ENCODE data around the gene ZNF207.
"Not testable (repeated sequence)": the region's sequence is repeated elsewhere in the genome, so short reads cannot be mapped to it uniquely, and the experiment has no call there.

ZNF207 gene

GRCh38 chr17:32396343-32396742 is 46.4 kb downstream of the ZNF207 start:
- TF ChIP-seq ELF4 (IDR thresholded peaks at IDR 0.05), result no peak
- TF ChIP-seq PKNOX1 (IDR thresholded peaks at IDR 0.05), result no peak
- TF ChIP-seq SUZ12 (IDR thresholded peaks at IDR 0.05), result no peak
- no peak for TF ChIP-seq SP1 (IDR thresholded peaks at IDR 0.05)
- TF ChIP-seq BHLHE40 (IDR thresholded peaks at IDR 0.05; ENCODE audit: borderline replicate concordance), result no peak
- 0 out of 2 replicates have a peak, but pooled peaks have one; percentile 14 for TF ChIP-seq ZNF384 (IDR thresholded peaks at IDR 0.05)
- no peak for TF ChIP-seq HDGF (IDR thresholded peaks at IDR 0.05; ENCODE audit: borderline replicate concordance)
- no peak for TF ChIP-seq CTBP1 (IDR thresholded peaks at IDR 0.05; ENCODE audit: borderline replicate concordance)
- no peak for TF ChIP-seq ARNT (IDR thresholded peaks at IDR 0.05)
- CTCF ChIA-PET, result no interaction called here
- no peak for DNase-seq (ENCODE audit: extremely low spot score)
- POLR2A ChIA-PET, result no interaction called here

- POLR2A ChIA-PET, result interaction anchor here (0.7 to 1.2 kb wide), 2 partner anchors 8 to 497 kb away, joined by 3 read pairs; partner anchors contain the start of gene UTP6
- CTCF ChIA-PET, result no interaction called here
- DNase-seq (ENCODE audit: extremely low spot score), result no peak
- no peak for TF ChIP-seq CTBP1 (IDR thresholded peaks at IDR 0.05; ENCODE audit: borderline replicate concordance)
These were observed 49.0 kb downstream of the ZNF207 start for GRCh38 chr17:32398946-32399345.

- CTCF ChIA-PET; POLR2A ChIA-PET; DNase-seq (ENCODE audit: extremely low spot score): not testable (repeated sequence)
These were observed 60.1 kb downstream of the ZNF207 start for GRCh38 chr17:32410085-32410484.

- no peak for DNase-seq (ENCODE audit: extremely low spot score)
- TF ChIP-seq NFRKB (IDR thresholded peaks at IDR 0.05), result no peak
- CTCF ChIA-PET, result no interaction called here
- POLR2A ChIA-PET, result interaction anchor here (0.8 to 0.9 kb wide), 2 partner anchors 17 to 18 kb away, joined by 3 read pairs; partner anchors contain the start of gene PSMD11
These were observed 76.9 kb downstream of the ZNF207 start for GRCh38 chr17:32426894-32427293.

- TF ChIP-seq SUZ12 (IDR thresholded peaks at IDR 0.05) (no peak), FOXK2 (IDR thresholded peaks at IDR 0.05) (no peak), SP1 (IDR thresholded peaks at IDR 0.05) (no peak), HDGF (IDR thresholded peaks at IDR 0.05; ENCODE audit: borderline replicate concordance) (no peak), BHLHE40 (IDR thresholded peaks at IDR 0.05; ENCODE audit: borderline replicate concordance) (no peak), ZNF384 (IDR thresholded peaks at IDR 0.05) (no peak), LEF1 (IDR thresholded peaks at IDR 0.05; ENCODE audit: borderline replicate concordance) (no peak), ARNT (IDR thresholded peaks at IDR 0.05) (no peak), FOXM1 (IDR thresholded peaks at IDR 0.05; ENCODE audit: borderline replicate concordance) (no peak), CTBP1 (IDR thresholded peaks at IDR 0.05; ENCODE audit: borderline replicate concordance) (no peak), L3MBTL2 (conservative IDR thresholded peaks at IDR 0.05) (no peak), ELF4 (IDR thresholded peaks at IDR 0.05) (no peak), TARDBP (IDR thresholded peaks at IDR 0.05) (no peak), PKNOX1 (IDR thresholded peaks at IDR 0.05) (no peak), FOXA1 (IDR thresholded peaks at IDR 0.05) (no peak), NFRKB (IDR thresholded peaks at IDR 0.05) (no peak)
- ChIA-PET CTCF (interaction anchor here (0.6 kb wide), 1 partner anchor 9 kb away, joined by 3 read pairs; no protein-coding TSS in a partner anchor), POLR2A (no interaction called here)
- DNase-seq (ENCODE audit: extremely low spot score), result no peak
These were observed 79.6 kb downstream of the ZNF207 start for GRCh38 chr17:32429598-32429997.

Measured in HEK293T (cell line).